ENCODE measurements around the gene CMPK1.

CMPK1 gene

GRCh38 chr1:47396671-47397196 lies 63.1 kb downstream of the CMPK1 start:
- no peak for DNase-seq

- no peak for DNase-seq
These were observed 65.7 kb downstream of the CMPK1 start for GRCh38 chr1:47399138-47399845.

GRCh38 chr1:47399846-47400155 lies 66.2 kb downstream of the CMPK1 start:
- no peak for DNase-seq

- no peak for DNase-seq
These were observed 68.2 kb downstream of the CMPK1 start for GRCh38 chr1:47401761-47402160.

GRCh38 chr1:47402591-47402990 lies 69.0 kb downstream of the CMPK1 start:
- no peak for DNase-seq

GRCh38 chr1:47403321-47403910 lies 69.8 kb downstream of the CMPK1 start:
- no peak for DNase-seq

- DNase-seq = no peak
These were observed 72.1 kb downstream of the CMPK1 start for GRCh38 chr1:47405697-47406096.

GRCh38 chr1:47406966-47407365 lies 73.4 kb downstream of the CMPK1 start:
- DNase-seq = no peak

- DNase-seq = no peak
These were observed 73.9 kb downstream of the CMPK1 start for GRCh38 chr1:47407481-47407880.

GRCh38 chr1:47409311-47410067 lies 75.9 kb downstream of the CMPK1 start:
- no peak for DNase-seq

GRCh38 chr1:47410068-47410455 lies 76.5 kb downstream of the CMPK1 start:
- no peak for DNase-seq

GRCh38 chr1:47411436-47411835 lies 77.8 kb downstream of the CMPK1 start:
- no peak for DNase-seq

- no peak for DNase-seq
These were observed 78.8 kb downstream of the CMPK1 start for GRCh38 chr1:47412437-47412836.

GRCh38 chr1:47415728-47416318 lies 82.2 kb downstream of the CMPK1 start, which contains the start of gene FOXE3:
TSS of gene FOXE3 (plus strand) at chr1:47416285. CDS start at chr1:47416316, 31 bp downstream.
- no peak for DNase-seq

GRCh38 chr1:47416319-47417169 lies 83.0 kb downstream of the CMPK1 start:
- no peak for DNase-seq

GRCh38 chr1:47417170-47418044 lies 83.8 kb downstream of the CMPK1 start:
- DNase-seq = no peak

- no peak for DNase-seq
These were observed 84.5 kb downstream of the CMPK1 start for GRCh38 chr1:47418122-47418521.

GRCh38 chr1:47418681-47419325 lies 85.2 kb downstream of the CMPK1 start:
- no peak for DNase-seq

GRCh38 chr1:47420547-47420946 lies 87.0 kb downstream of the CMPK1 start:
- DNase-seq = no peak

- no peak for DNase-seq
These were observed 90.3 kb downstream of the CMPK1 start for GRCh38 chr1:47423872-47424271.

Measured in SW 1271 (cell line).